Natural killer cell (primary cell): ENCODE data around the gene JMY. TPM values are rescaled to one million over a fixed set of nuclear protein-coding genes. Genes with fewer than 3 reads are reported as not detected.

Experiments used
- ATAC-seq, 3 donors: fragments of 150-1000 bp in 2 of 3; fragments of 200-7000 bp in 1 of 3; cut with Tn5 transposase; 1 replicate in 1 of 3; 2 replicates in 2 of 3; pipeline ENCODE4 v1.10.0; 2021; ENCODE audit warnings: mild to moderate bottlenecking in 2 of 3, moderate library complexity in 2 of 3
- DNase-seq, 2 donors: peaks; one replicate each; pipeline versions ENCODE4 v3.0.0 to v3.0.0-alpha.2; 2013 to 2021; ENCODE audit warnings: mixed read lengths in 1 of 2
- H3K27ac ChIP-seq: one replicate; pipeline ENCODE4 v1.5.1; 2013; ENCODE audit warnings: mild to moderate bottlenecking, low read length
- H3K27me3 ChIP-seq: one replicate; pipeline ENCODE4 v1.6.1; 2013; ENCODE audit warnings: low read length; ENCODE audit not compliant: control insufficient read depth, insufficient read depth
- H3K36me3 ChIP-seq: one replicate; pipeline ENCODE4 v1.6.1; 2013; ENCODE audit warnings: low read length; ENCODE audit not compliant: control insufficient read depth, insufficient read depth
- H3K4me1 ChIP-seq: one replicate; pipeline ENCODE4 v1.6.1; 2013; ENCODE audit warnings: low read length; ENCODE audit not compliant: control insufficient read depth, insufficient read depth
- H3K4me3 ChIP-seq: one replicate; pipeline ENCODE4 v1.5.1; 2013; ENCODE audit warnings: low read length
- H3K9me3 ChIP-seq: one replicate; pipeline ENCODE4 v1.6.1; 2013; ENCODE audit warnings: low read length; ENCODE audit not compliant: control insufficient read depth, insufficient read depth
- H3K27ac Mint-ChIP-seq, 2 donors: one replicate each; pipeline ENCODE4 v1.8.0; 2022; ENCODE audit warnings: mild to moderate bottlenecking in 2 of 2, mixed read lengths in 2 of 2, moderate library complexity in 1 of 2
- H3K27me3 Mint-ChIP-seq, 2 donors: one replicate each; pipeline ENCODE4 v1.8.0; 2022; ENCODE audit warnings: low read depth in 2 of 2, mixed read lengths in 2 of 2
- H3K36me3 Mint-ChIP-seq: one replicate; pipeline ENCODE4 v1.8.0; 2022; ENCODE audit warnings: mixed read lengths
- H3K4me1 Mint-ChIP-seq, 2 donors: one replicate each; pipeline ENCODE4 v1.8.0; 2022; ENCODE audit warnings: mixed read lengths in 2 of 2
- H3K4me3 Mint-ChIP-seq: one replicate; pipeline ENCODE4 v1.8.0; 2022; ENCODE audit warnings: mild to moderate bottlenecking, moderate library complexity, mixed read lengths
- H3K9me3 Mint-ChIP-seq, 2 donors: one replicate each; pipeline ENCODE4 v1.8.0; 2022; ENCODE audit warnings: mixed read lengths in 2 of 2
- WGBS: methylation state at CpG from one replicate; pipeline ENCODE4 v1.1.7; 2013; ENCODE audit warnings: missing lambda C conversion rate; ENCODE audit not compliant: insufficient coverage; 5-methylcytosine and 5-hydroxymethylcytosine counted together
- intact Hi-C: fragments of 100-400 bp; cut with micrococcal nuclease; formaldehyde crosslinking; loops from one replicate; pipeline ENCODE4 v1.14.2; 2022
- total RNA-seq, 4 donors: library from RNA; stranded (reverse); fragments of 120-200 nt in 1 of 4; gene quantifications; one replicate each; pipeline versions ENCODE4 v1.2.3 to v1.2.4, GENCODE V29; 2013 to 2022
- TF ChIP-seq, protein P1 (sequence below): fragments of 200-600 bp; IDR thresholded peaks from one replicate; pipeline ENCODE4 v1.8.0; 2022; ENCODE audit warnings: antibody characterized with exemption

The JMY gene
- total RNA-seq, 3 donors from 2014 or later (not counting 1 experiment from before 2014, with no cell fraction given) = 27.6 to 30.4 (median 28.7) TPM

- H3K4me1 ChIP-seq = no peaks in the 10 kb centered on the region
- ATAC-seq (peak in 1 of 3 donors; percentile 22), DNase-seq (no peak)
- H3K4me3 ChIP-seq = no peak overlapping the region
- H3K9me3 ChIP-seq = no peaks in the 10 kb centered on the region
- Mint-ChIP-seq H3K9me3 (no peaks in the 10 kb centered on the region), H3K4me3 (no peak overlapping the region), H3K36me3 (peaks cover 20% of the 10 kb centered on the region), H3K27ac (no peak overlapping the region), H3K4me1 (no peaks in the 10 kb centered on the region), H3K27me3 (no peaks in the 10 kb centered on the region)
- WGBS = 98% methylated on average over 3 of the region's 3 CpGs
- intact Hi-C loops = no loop called here
- no peaks in the 10 kb centered on the region for H3K27me3 ChIP-seq
- peaks cover 45% of the 10 kb centered on the region for H3K36me3 ChIP-seq
- H3K27ac ChIP-seq = no peak overlapping the region
- TF ChIP-seq, protein P1, sequence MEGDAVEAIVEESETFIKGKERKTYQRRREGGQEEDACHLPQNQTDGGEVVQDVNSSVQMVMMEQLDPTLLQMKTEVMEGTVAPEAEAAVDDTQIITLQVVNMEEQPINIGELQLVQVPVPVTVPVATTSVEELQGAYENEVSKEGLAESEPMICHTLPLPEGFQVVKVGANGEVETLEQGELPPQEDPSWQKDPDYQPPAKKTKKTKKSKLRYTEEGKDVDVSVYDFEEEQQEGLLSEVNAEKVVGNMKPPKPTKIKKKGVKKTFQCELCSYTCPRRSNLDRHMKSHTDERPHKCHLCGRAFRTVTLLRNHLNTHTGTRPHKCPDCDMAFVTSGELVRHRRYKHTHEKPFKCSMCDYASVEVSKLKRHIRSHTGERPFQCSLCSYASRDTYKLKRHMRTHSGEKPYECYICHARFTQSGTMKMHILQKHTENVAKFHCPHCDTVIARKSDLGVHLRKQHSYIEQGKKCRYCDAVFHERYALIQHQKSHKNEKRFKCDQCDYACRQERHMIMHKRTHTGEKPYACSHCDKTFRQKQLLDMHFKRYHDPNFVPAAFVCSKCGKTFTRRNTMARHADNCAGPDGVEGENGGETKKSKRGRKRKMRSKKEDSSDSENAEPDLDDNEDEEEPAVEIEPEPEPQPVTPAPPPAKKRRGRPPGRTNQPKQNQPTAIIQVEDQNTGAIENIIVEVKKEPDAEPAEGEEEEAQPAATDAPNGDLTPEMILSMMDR = no peak
These were observed 83.1 kb downstream of the JMY start for GRCh38 chr5:79318935-79319614.

DNA sequence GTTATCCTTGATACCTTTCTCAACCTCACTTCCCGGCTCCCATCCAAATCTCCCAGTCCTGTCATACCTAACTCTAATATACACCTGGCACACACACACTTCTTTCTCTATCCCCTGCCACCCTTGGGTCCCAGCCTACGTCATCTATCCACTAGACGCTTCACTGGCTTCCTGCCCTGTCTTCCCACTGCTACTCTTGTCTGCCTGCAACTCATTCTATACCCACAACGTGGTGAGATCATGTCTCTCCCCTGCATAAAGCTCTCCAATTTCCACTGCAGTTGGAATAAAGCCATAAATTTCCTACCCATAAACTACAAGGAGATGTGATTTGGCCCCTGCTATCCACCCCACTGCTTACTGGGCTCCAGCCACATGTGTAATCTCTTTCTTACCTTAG, 93.5 kb downstream of the JMY start:
- no peaks in the 10 kb centered on the region for H3K9me3 ChIP-seq
- intact Hi-C loops = no loop called here
- 87% methylated on average over 4 of the region's 4 CpGs for WGBS
- H3K27me3 ChIP-seq = no peaks in the 10 kb centered on the region
- ATAC-seq (no peak), DNase-seq (no peak)
- H3K4me1 Mint-ChIP-seq = no peaks in the 10 kb centered on the region
- H3K27ac ChIP-seq = no peak overlapping the region
- no peak overlapping the region for H3K4me3 ChIP-seq
- H3K27me3 Mint-ChIP-seq = peaks cover 5 to 7% of the 10 kb centered on the region in 2 donors
- no peaks in the 10 kb centered on the region for H3K4me1 ChIP-seq
- TF ChIP-seq, protein P1 = no peak
- no peaks in the 10 kb centered on the region for H3K9me3 Mint-ChIP-seq
- H3K36me3 ChIP-seq = no peaks in the 10 kb centered on the region
- no peaks in the 10 kb centered on the region for H3K36me3 Mint-ChIP-seq
- H3K4me3 Mint-ChIP-seq = no peak overlapping the region
- no peak overlapping the region for H3K27ac Mint-ChIP-seq

DNA sequence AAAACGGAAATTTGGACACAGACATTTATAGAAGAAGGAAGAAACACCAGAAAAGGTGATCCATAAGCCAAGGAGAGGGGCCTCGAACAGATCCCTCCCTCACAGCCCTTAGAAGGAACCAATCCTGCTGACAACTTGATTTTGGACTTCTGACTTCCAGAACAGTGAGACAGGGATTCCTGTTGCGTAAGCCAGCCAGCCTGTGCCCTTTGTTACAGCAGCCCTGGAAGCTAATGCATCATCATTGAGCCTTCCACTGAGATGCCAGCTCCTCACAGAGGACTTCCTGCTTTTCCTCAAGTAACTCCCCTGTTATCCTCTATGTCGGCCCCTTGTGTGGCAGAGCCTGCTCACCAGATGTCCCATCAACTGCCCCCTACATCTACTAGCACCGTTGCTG, 94.1 kb downstream of the JMY start:
- H3K9me3 ChIP-seq = no peaks in the 10 kb centered on the region
- H3K4me1 Mint-ChIP-seq = no peaks in the 10 kb centered on the region
- H3K9me3 Mint-ChIP-seq = no peaks in the 10 kb centered on the region
- no peak for ATAC-seq
- TF ChIP-seq, protein P1 = no peak
- DNase-seq = no peak
- H3K4me1 ChIP-seq = no peaks in the 10 kb centered on the region
- H3K4me3 ChIP-seq = no peak overlapping the region
- H3K27ac ChIP-seq = no peak overlapping the region
- H3K27me3 Mint-ChIP-seq = peaks cover 5 to 12% of the 10 kb centered on the region in 2 donors
- no peaks in the 10 kb centered on the region for H3K36me3 Mint-ChIP-seq
- 82% methylated on average over 5 of the region's 5 CpGs for WGBS
- no peaks in the 10 kb centered on the region for H3K36me3 ChIP-seq
- H3K27me3 ChIP-seq = no peaks in the 10 kb centered on the region
- no peak overlapping the region for H3K27ac Mint-ChIP-seq
- H3K4me3 Mint-ChIP-seq = no peak overlapping the region
- intact Hi-C loops = no loop called here
